Esophagus muscularis mucosa (tissue), 3 donors: ENCODE data around the gene HMBS.

Experiments
- POLR2AphosphoS5 ChIP-seq, 2 donors: sonication (generic); formaldehyde crosslinking; IDR thresholded peaks; one replicate each; pipeline ENCODE4 v1.6.1; 2017; ENCODE audit warnings: antibody characterized with exemption in 2 of 2
- TF ChIP-seq, protein P1 (sequence below), 3 experiments: fragments of 200-600 bp in 2 of 3; fragments of 450-650 bp in 1 of 3; sonication (generic) in 2 of 3; IDR thresholded peaks; one replicate each; pipeline ENCODE4 v1.5.1; 2017 to 2019; ENCODE audit warnings: antibody characterized with exemption in 3 of 3, mild to moderate bottlenecking in 2 of 3, moderate library complexity in 1 of 3

DNA sequence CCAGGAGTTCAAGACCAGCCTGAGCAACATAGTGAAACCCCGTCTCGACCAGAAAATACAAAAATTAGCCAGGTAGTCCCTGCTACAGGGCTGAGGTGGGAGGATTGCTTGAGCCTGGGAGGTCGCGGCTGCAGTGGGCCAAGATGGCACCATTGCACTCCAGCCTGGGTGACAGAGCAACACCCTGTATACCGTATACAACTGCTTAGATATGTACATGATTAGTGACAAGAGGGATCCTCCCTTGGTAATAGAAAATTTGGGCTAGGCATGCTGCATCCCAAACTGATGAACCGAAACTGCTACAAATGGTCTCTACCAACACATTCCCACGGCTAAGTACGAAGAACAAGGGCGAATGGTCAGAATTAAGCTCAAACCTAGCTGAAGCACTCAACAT is 41.8 kb upstream of the HMBS start:
- TF ChIP-seq, protein P1, sequence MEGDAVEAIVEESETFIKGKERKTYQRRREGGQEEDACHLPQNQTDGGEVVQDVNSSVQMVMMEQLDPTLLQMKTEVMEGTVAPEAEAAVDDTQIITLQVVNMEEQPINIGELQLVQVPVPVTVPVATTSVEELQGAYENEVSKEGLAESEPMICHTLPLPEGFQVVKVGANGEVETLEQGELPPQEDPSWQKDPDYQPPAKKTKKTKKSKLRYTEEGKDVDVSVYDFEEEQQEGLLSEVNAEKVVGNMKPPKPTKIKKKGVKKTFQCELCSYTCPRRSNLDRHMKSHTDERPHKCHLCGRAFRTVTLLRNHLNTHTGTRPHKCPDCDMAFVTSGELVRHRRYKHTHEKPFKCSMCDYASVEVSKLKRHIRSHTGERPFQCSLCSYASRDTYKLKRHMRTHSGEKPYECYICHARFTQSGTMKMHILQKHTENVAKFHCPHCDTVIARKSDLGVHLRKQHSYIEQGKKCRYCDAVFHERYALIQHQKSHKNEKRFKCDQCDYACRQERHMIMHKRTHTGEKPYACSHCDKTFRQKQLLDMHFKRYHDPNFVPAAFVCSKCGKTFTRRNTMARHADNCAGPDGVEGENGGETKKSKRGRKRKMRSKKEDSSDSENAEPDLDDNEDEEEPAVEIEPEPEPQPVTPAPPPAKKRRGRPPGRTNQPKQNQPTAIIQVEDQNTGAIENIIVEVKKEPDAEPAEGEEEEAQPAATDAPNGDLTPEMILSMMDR (IDR thresholded peaks at IDR 0.05), result no peak
- no peak for TF ChIP-seq POLR2AphosphoS5 (IDR thresholded peaks at IDR 0.05)
